Aorta (tissue), 5 donors: ENCODE measurements around the gene PRSS50. TPM values are rescaled to one million over a fixed set of nuclear protein-coding genes. Genes with fewer than 3 reads are reported as not detected.
A peak's percentile ranks its signal among the peaks of the same experiment; 100 is the strongest.
"Not testable (repeated sequence)": the region's sequence is repeated elsewhere in the genome, so short reads cannot be mapped to it uniquely, and the experiment has no call there.

Source experiments
- ATAC-seq: fragments of 200-7000 bp; cut with Tn5 transposase; one replicate; pipeline ENCODE4 v1.9.1; 2022; ENCODE audit warnings: moderate library complexity; ENCODE audit not compliant: low FRiP score
- DNase-seq, 2 donors: peaks; one replicate each; pipeline ENCODE4 v3.0.0-alpha.2; 2020
- H3K27ac ChIP-seq, 2 donors: one replicate each; pipeline ENCODE4 v1.5.1; 2013; ENCODE audit warnings: low read length in 2 of 2, mild to moderate bottlenecking in 2 of 2, moderate library complexity in 2 of 2, control low read depth in 1 of 2, inconsistent platforms in 1 of 2, low read depth in 1 of 2
- H3K27me3 ChIP-seq, 2 donors: one replicate each; pipeline ENCODE4 v1.6.1; 2013; ENCODE audit warnings: control low read depth in 1 of 2, low read length in 1 of 2, mild to moderate bottlenecking in 1 of 2, moderate library complexity in 1 of 2; ENCODE audit not compliant: insufficient read depth in 2 of 2, control insufficient read depth in 1 of 2
- H3K36me3 ChIP-seq, 2 donors: one replicate each; pipeline ENCODE4 v1.6.1; 2013; ENCODE audit warnings: control low read depth in 1 of 2, low read length in 1 of 2, mild to moderate bottlenecking in 1 of 2; ENCODE audit not compliant: insufficient read depth in 2 of 2, control insufficient read depth in 1 of 2
- H3K4me1 ChIP-seq, 2 donors: one replicate each; pipeline ENCODE4 v1.6.1; 2013; ENCODE audit warnings: low read length in 2 of 2, control low read depth in 1 of 2, mild to moderate bottlenecking in 1 of 2, moderate library complexity in 1 of 2; ENCODE audit not compliant: insufficient read depth in 2 of 2, control insufficient read depth in 1 of 2
- H3K4me3 ChIP-seq, 2 donors: one replicate each; pipeline ENCODE4 v1.5.1; 2013; ENCODE audit warnings: low read length in 2 of 2, control low read depth in 1 of 2, mild to moderate bottlenecking in 1 of 2
- H3K9me3 ChIP-seq: one replicate; pipeline ENCODE4 v1.6.1; 2013; ENCODE audit warnings: mild to moderate bottlenecking, low read length; ENCODE audit not compliant: control insufficient read depth
- WGBS, 2 donors: extraction: QIAGEN DNeasy Blood & Tissue Kit; methylation state at CpG; one replicate each; pipeline ENCODE4 v1.1.7; 2013; 5-methylcytosine and 5-hydroxymethylcytosine counted together
- intact Hi-C, 2 donors: fragments of 100-400 bp; cut with DNase I; formaldehyde crosslinking; loops; one replicate each; pipeline versions ENCODE4 v1.14.2 to v1.15.0; 2022
- polyA plus RNA-seq, 2 donors: library from polyadenylated mRNA; stranded (reverse); fragments of 200-250 nt; gene quantifications; one replicate each; pipeline ENCODE4 v1.2.3, GENCODE V29; 2013
- total RNA-seq, 2 donors: library from RNA; stranded (reverse); fragmentation: NEBNext Ultra II Directional; extraction: Animal tissue kit (Norgen Biotek cat#: 25700); gene quantifications; one replicate each; pipeline ENCODE4 v1.2.1, GENCODE V29; 2021
- donor health status: healthy with polysubstance abuse.
- donor health status: Bipolar disorder and iron deficiency.
- donor health status: DM: no; HTN: no; CAD: no.
- donor health status: DM: no; HTN: no; CAD: no.
- donor health status: DM: yes; HTN: yes; CAD: no.

PRSS50 gene
- total and polyA plus RNA-seq, 4 donors, result 0.31 TPM; not detected in 3

DNA sequence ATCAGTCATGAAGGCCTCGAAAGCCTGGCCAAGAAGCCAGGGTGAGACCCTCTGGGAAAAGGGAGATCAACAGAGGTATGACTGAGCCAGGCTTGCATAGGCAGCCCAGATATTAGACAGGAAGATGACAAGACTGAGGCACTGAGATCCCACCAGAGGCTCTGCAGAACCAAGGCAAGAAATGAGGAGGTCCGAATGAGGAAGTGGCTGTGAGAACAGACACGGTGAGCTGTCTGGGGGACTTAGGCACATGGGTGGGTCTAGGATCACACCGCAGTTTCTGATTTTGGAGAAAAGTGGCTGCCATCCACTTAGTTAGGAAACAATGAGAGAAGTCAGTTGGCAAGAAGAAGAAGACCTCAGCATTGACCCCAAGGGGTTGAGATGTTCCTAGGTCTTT, 31.5 kb upstream of the PRSS50 start:
- Histone ChIP-seq H3K27ac (no peak overlapping the region), H3K4me3 (no peak overlapping the region), H3K27me3 (no peaks in the 10 kb centered on the region), H3K4me1 (no peaks in the 10 kb centered on the region), H3K9me3 (no peaks in the 10 kb centered on the region), H3K36me3 (no peaks in the 10 kb centered on the region)
- no peak for DNase-seq
- intact Hi-C loops, result no loop called here
- WGBS, 2 donors, result 90 to 94% methylated on average over 4 of the region's 4 CpGs
- ATAC-seq, result no peak

DNA sequence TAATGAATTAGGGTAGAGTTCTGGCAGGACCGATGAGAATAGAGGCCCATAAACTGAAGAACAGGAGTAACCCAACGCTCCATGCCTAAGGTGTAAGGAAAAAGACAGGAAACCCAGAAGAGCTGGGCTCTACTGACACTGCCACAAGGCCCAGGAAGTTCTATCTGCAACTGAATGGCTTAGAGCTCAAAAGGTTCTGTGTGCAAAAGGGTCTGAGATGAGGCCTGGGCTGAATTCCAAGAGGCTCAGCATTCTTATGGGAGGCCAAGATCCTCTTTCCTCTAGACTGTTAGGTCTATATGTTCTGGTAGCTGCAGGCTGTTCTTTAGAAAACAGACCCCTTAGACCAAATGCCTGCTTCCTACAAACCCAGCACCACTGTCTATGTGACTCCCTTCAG, 30.5 kb upstream of the PRSS50 start:
- Histone ChIP-seq H3K27ac (no peak overlapping the region), H3K4me3 (no peak overlapping the region), H3K36me3 (no peaks in the 10 kb centered on the region), H3K4me1 (no peaks in the 10 kb centered on the region), H3K27me3 (no peaks in the 10 kb centered on the region), H3K9me3 (no peaks in the 10 kb centered on the region)
- WGBS, 2 donors, result 79 to 88% methylated on average over 2 of the region's 2 CpGs
- intact Hi-C loops, result no loop called here
- ATAC-seq (no peak), DNase-seq (no peak)

DNA sequence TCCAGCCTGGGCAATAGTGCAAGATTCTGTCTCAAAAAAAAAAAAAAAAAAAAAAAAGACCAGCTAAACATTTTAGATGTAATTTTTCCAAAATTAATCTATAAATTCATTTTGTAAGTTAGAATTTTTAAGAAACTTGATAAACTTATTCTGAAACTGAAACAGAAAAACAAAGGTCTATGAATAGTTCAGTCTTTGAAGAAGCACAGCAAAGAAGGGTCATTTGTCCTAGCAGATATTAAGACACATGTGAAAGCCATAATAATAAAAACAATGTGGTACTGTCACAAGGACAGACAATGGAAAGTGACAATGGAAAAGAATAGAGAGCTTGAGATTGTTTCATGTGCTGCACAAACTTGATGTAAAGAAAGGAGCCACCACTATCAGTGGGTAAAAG, 29.0 kb upstream of the PRSS50 start:
- DNase-seq (no peak), ATAC-seq (no peak)
- no peaks in the 10 kb centered on the region for H3K4me1 ChIP-seq
- intact Hi-C loops, result no loop called here
- H3K36me3 ChIP-seq, result no peaks in the 10 kb centered on the region
- H3K27ac ChIP-seq, result no peak overlapping the region
- H3K27me3 ChIP-seq, result no peaks in the 10 kb centered on the region
- H3K9me3 ChIP-seq, result no peaks in the 10 kb centered on the region
- no peak overlapping the region for H3K4me3 ChIP-seq

DNA sequence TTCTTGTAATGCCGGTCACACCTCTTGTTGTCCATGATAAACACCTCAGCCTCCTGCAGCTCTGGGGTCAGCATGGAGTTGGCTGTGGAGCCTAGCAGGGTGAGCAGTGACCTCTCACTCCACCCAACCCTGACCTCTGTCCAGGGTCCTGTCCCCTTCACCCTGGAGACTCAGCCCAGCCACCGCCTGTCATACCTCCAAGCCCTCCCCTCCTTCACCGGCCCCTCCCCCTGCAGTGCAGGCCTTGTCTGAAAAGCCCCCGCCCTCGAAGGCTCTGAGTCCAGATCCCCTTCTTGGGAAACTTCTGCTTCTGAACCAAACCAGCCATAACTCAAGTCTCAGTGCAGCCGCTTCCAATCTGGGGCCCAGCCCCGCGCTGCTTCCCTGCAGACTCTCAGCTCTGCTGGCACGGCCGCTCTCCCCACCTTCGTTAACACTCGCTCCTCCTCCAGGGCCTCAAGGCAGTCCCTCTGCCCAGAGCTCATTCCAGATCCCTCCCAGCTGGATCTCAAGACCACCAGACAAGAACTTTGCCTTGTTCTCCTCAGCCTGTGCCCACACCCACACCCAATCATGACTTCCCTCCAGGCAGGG, 25.4 kb upstream of the PRSS50 start:
- no peaks in the 10 kb centered on the region for H3K27me3 ChIP-seq
- no peaks in the 10 kb centered on the region for H3K4me1 ChIP-seq
- H3K9me3 ChIP-seq, result no peaks in the 10 kb centered on the region
- 49 to 67% methylated on average over 12 of the region's 12 CpGs for WGBS, 2 donors
- intact Hi-C loops, result no loop called here
- ATAC-seq (no peak), DNase-seq (no peak)
- no peak overlapping the region for H3K27ac ChIP-seq
- H3K4me3 ChIP-seq, result no peak overlapping the region
- no peaks in the 10 kb centered on the region for H3K36me3 ChIP-seq

- H3K4me3 ChIP-seq, ATAC-seq, DNase-seq, H3K27me3 ChIP-seq, H3K4me1 ChIP-seq, H3K9me3 ChIP-seq, intact Hi-C loops, H3K36me3 ChIP-seq, H3K27ac ChIP-seq: not testable (repeated sequence)
- 96% methylated on average over 3 of the region's 3 CpGs for WGBS, 2 donors
These were observed 21.9 kb upstream of the PRSS50 start for GRCh38 chr3:46739565-46739964.

DNA sequence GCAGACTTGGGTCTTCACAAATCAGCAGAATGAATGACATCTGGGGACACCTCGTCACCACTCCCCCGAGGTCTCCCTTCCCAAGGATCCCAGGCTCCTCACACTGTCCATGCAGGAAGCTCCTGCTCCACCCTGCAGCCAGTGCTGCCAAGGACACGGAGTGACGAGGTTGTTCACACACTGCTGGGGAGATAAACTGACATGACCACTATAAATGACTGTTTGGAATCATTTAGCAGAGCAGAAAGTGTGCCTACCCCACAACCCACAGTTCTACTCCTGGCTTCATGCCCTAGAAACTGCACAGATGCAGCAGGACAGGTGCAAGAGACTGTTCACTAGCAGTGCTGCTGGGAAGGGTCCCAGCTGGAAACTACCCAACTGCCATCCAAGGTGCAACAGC, 19.7 kb upstream of the PRSS50 start:
- Histone ChIP-seq H3K4me3 (no peak overlapping the region), H3K36me3 (no peaks in the 10 kb centered on the region), H3K27me3 (no peaks in the 10 kb centered on the region), H3K9me3 (no peaks in the 10 kb centered on the region), H3K27ac (no peak overlapping the region), H3K4me1 (no peaks in the 10 kb centered on the region)
- intact Hi-C loops, result no loop called here
- no peak for ATAC-seq
- 50 to 59% methylated on average over 4 of the region's 4 CpGs for WGBS, 2 donors
- no peak for DNase-seq

GRCh38 chr3:46736006-46736872, 18.6 kb upstream of the PRSS50 start:
- H3K9me3 ChIP-seq, result no peaks in the 10 kb centered on the region
- H3K36me3 ChIP-seq, result no peaks in the 10 kb centered on the region
- H3K27ac ChIP-seq, result no peak overlapping the region
- H3K4me3 ChIP-seq, result no peak overlapping the region
- H3K4me1 ChIP-seq, result no peaks in the 10 kb centered on the region
- WGBS, 2 donors, result 85 to 93% methylated on average over 20 of the region's 20 CpGs
- ATAC-seq (peak; percentile 7), DNase-seq (no peak)
- H3K27me3 ChIP-seq, result no peaks in the 10 kb centered on the region
- intact Hi-C loops, result no loop called here

GRCh38 chr3:46734773-46735172, 17.1 kb upstream of the PRSS50 start:
- Histone ChIP-seq H3K36me3 (no peaks in the 10 kb centered on the region), H3K4me3 (no peak overlapping the region), H3K27ac (no peak overlapping the region), H3K27me3 (no peaks in the 10 kb centered on the region), H3K4me1 (no peaks in the 10 kb centered on the region), H3K9me3 (no peaks in the 10 kb centered on the region)
- ATAC-seq (no peak), DNase-seq (peak in 1 of 2 donors; percentile 23)
- intact Hi-C loops, result no loop called here
- 63 to 70% methylated on average over 4 of the region's 4 CpGs for WGBS, 2 donors
